PC-3 (cell line): Measurements from ENCODE around the gene SEC63.

Experiments
- EZH2 ChIP-seq: fragments of 300-600 bp; sonication (generic); IDR thresholded peaks from one replicate; pipeline ENCODE4 v1.6.1; 2017; ENCODE audit warnings: antibody characterized with exemption, mild to moderate bottlenecking, low read length; ENCODE audit not compliant: unreplicated experiment
- TF ChIP-seq, protein P1 (sequence below): fragments of 300-600 bp; sonication (generic); conservative IDR thresholded peaks from 2 replicates; pipeline ENCODE4 v1.5.1; 2017; ENCODE audit warnings: antibody characterized with exemption, low read depth, mild to moderate bottlenecking, low read length

- TF ChIP-seq, protein P1, sequence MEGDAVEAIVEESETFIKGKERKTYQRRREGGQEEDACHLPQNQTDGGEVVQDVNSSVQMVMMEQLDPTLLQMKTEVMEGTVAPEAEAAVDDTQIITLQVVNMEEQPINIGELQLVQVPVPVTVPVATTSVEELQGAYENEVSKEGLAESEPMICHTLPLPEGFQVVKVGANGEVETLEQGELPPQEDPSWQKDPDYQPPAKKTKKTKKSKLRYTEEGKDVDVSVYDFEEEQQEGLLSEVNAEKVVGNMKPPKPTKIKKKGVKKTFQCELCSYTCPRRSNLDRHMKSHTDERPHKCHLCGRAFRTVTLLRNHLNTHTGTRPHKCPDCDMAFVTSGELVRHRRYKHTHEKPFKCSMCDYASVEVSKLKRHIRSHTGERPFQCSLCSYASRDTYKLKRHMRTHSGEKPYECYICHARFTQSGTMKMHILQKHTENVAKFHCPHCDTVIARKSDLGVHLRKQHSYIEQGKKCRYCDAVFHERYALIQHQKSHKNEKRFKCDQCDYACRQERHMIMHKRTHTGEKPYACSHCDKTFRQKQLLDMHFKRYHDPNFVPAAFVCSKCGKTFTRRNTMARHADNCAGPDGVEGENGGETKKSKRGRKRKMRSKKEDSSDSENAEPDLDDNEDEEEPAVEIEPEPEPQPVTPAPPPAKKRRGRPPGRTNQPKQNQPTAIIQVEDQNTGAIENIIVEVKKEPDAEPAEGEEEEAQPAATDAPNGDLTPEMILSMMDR, result no peak
- no peak for TF ChIP-seq EZH2
Observed at GRCh38 chr6:107931894-107932293, 26.1 kb downstream of the SEC63 start.
